ENCODE results near the gene RNF135. TPM values are rescaled to one million over a fixed set of nuclear protein-coding genes. Genes with fewer than 3 reads are reported as not detected.

Gene RNF135
- total RNA-seq, 1 experiment from 2014 or later, result 23.4 TPM

- no TSS peak for BruUV-seq (replicated peaks)
- Histone ChIP-seq H3K36me3 (ENCODE audit: low read depth) (peaks cover 16% of the 10 kb centered on the region), H3K4me1 (replicated peaks; ENCODE audit: insufficient read depth) (no peaks in the 10 kb centered on the region), H2AFZ (no peak overlapping the region), H3K4me2 (no peak overlapping the region), H3K9me2 (ENCODE audit: insufficient read depth) (no peaks in the 10 kb centered on the region), H4K20me1 (ENCODE audit: insufficient read depth) (no peaks in the 10 kb centered on the region), H3K27me3 (ENCODE audit: insufficient read depth, low read depth) (no peaks in the 10 kb centered on the region), H3K9me3 (ENCODE audit: insufficient read depth, low read depth) (no peaks in the 10 kb centered on the region), H3K27ac (no peak overlapping the region), H3K4me3 (no peak overlapping the region), H3F3A (ENCODE audit: insufficient read depth, low read depth) (peaks cover 4% of the 10 kb centered on the region; the same call in 1 of the 2 replicates), H3K79me2 (ENCODE audit: low read depth) (no peaks in the 10 kb centered on the region)
- TF ChIP-seq EZH2 (IDR thresholded peaks at IDR 0.05; ENCODE audit: low read depth) (no peak), CTCF (conservative IDR thresholded peaks at IDR 0.05) (no peak)
- intact Hi-C loops (cut with micrococcal nuclease; ENCODE audit: unreplicated experiment), result no loop called here
- DNase-seq, result no peak
- POLR2A ChIA-PET (ENCODE audit: unreplicated experiment), result no interaction called here
- CTCF ChIA-PET, result no interaction called here
Observed at GRCh38 chr17:30992551-30992950, 21.7 kb downstream of the RNF135 start.

- Histone ChIP-seq H2AFZ (no peak overlapping the region), H3K27ac (no peak overlapping the region), H3K9me2 (ENCODE audit: insufficient read depth) (no peaks in the 10 kb centered on the region), H3K9me3 (ENCODE audit: insufficient read depth, low read depth) (no peaks in the 10 kb centered on the region), H3K36me3 (ENCODE audit: low read depth) (peaks cover 15% of the 10 kb centered on the region; the same call in 1 of the 2 replicates), H3K4me3 (no peak overlapping the region), H4K20me1 (ENCODE audit: insufficient read depth) (no peaks in the 10 kb centered on the region; the same call in 1 of the 2 replicates), H3K27me3 (ENCODE audit: insufficient read depth, low read depth) (no peaks in the 10 kb centered on the region), H3K4me2 (no peak overlapping the region), H3K4me1 (replicated peaks; ENCODE audit: insufficient read depth) (no peaks in the 10 kb centered on the region), H3F3A (ENCODE audit: insufficient read depth, low read depth) (no peaks in the 10 kb centered on the region), H3K79me2 (ENCODE audit: low read depth) (no peaks in the 10 kb centered on the region)
- POLR2A ChIA-PET (ENCODE audit: unreplicated experiment), result no interaction called here
- no TSS peak for BruUV-seq (replicated peaks)
- CTCF ChIA-PET, result no interaction called here
- intact Hi-C loops (cut with micrococcal nuclease; ENCODE audit: unreplicated experiment), result no loop called here
- DNase-seq, result peak in 1 of 2 experiments; percentile 48
- no peak for TF ChIP-seq CTCF (conservative IDR thresholded peaks at IDR 0.05)
- no peak for TF ChIP-seq EZH2 (IDR thresholded peaks at IDR 0.05; ENCODE audit: low read depth)
Observed at GRCh38 chr17:30995347-30995746, 24.5 kb downstream of the RNF135 start.

GRCh38 chr17:30996486-30996885 lies 25.6 kb downstream of the RNF135 start:
- H3K79me2 ChIP-seq (ENCODE audit: low read depth), result no peaks in the 10 kb centered on the region

More at GRCh38 chr17:30996486-30996885, 25.6 kb downstream of the RNF135 start:
- Histone ChIP-seq H3K9me3 (ENCODE audit: insufficient read depth, low read depth) (no peaks in the 10 kb centered on the region), H3K36me3 (ENCODE audit: low read depth) (peaks cover 15% of the 10 kb centered on the region; the same call in 1 of the 2 replicates), H3K9me2 (ENCODE audit: insufficient read depth) (no peaks in the 10 kb centered on the region), H2AFZ (no peak overlapping the region), H4K20me1 (ENCODE audit: insufficient read depth) (no peaks in the 10 kb centered on the region; the same call in 1 of the 2 replicates), H3K4me3 (no peak overlapping the region), H3F3A (ENCODE audit: insufficient read depth, low read depth) (no peaks in the 10 kb centered on the region), H3K4me1 (replicated peaks; ENCODE audit: insufficient read depth) (no peaks in the 10 kb centered on the region), H3K27ac (no peak overlapping the region), H3K4me2 (no peak overlapping the region), H3K27me3 (ENCODE audit: insufficient read depth, low read depth) (no peaks in the 10 kb centered on the region)
- intact Hi-C loops (cut with micrococcal nuclease; ENCODE audit: unreplicated experiment), result no loop called here
- ChIA-PET CTCF (no interaction called here), POLR2A (ENCODE audit: unreplicated experiment) (no interaction called here)
- no peak for DNase-seq
- no TSS peak for BruUV-seq (replicated peaks)
- TF ChIP-seq CTCF (conservative IDR thresholded peaks at IDR 0.05) (no peak), EZH2 (IDR thresholded peaks at IDR 0.05; ENCODE audit: low read depth) (no peak)
